MG63 (cell line): ENCODE results near the gene HAPLN3. TPM values are rescaled to one million over a fixed set of nuclear protein-coding genes. Genes with fewer than 3 reads are reported as not detected.

ENCODE experiments used
- DNase-seq: peaks from one replicate; pipeline ENCODE4 v3.0.0-alpha.2; 2020
- H3K27me3 ChIP-seq: fragments of 250-450 bp; sonication (Bioruptor Pico); 2 replicates; pipeline ENCODE4 v1.5.1; 2020; ENCODE audit warnings: mild to moderate bottlenecking, moderate library complexity
- H3K36me3 ChIP-seq: fragments of 250-450 bp; sonication (Bioruptor Pico); 2 replicates; pipeline ENCODE4 v1.5.1; 2020; ENCODE audit warnings: mild to moderate bottlenecking, moderate library complexity
- H3K4me3 ChIP-seq: fragments of 250-450 bp; sonication (Bioruptor Pico); 2 replicates; pipeline ENCODE4 v1.5.1; 2020; ENCODE audit warnings: mild to moderate bottlenecking, moderate library complexity
- H3K9me3 ChIP-seq: fragments of 250-450 bp; sonication (Bioruptor Pico); 2 replicates; pipeline ENCODE4 v1.5.1; 2020; ENCODE audit warnings: mild to moderate bottlenecking, moderate library complexity
- total RNA-seq: library from RNA; depleted of rRNA; stranded (reverse); fragments of >200 nt; shearing (Covaris generic); gene quantifications from 2 replicates; pipeline ENCODE4 v1.2.3, GENCODE V29; 2014; ENCODE audit warnings: low replicate concordance

HAPLN3 gene
- total RNA-seq, 1 experiment from 2014 or later: 1.7 TPM

DNA sequence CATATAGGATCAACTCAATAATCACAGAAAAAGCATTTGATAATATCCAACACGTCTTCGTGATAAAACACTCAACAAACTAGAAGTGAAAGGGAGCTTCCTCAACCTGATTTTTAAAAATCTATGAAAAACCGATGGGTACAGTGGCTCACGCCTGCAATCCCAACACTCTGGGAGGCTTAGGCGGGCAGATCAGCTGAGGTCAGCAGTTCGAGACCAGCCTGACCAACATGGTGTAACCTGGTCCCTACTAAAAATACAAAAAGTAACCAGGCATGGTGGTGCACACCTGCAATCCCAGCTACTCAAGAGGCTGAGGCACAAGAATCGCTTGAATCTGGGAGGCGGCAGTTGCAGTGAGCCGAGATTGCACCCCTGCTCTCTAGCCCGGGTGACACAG, 20.0 kb upstream of the HAPLN3 start:
- Histone ChIP-seq H3K4me3 (no peak overlapping the region), H3K27me3 (no peaks in the 10 kb centered on the region), H3K9me3 (no peaks in the 10 kb centered on the region), H3K36me3 (no peaks in the 10 kb centered on the region)
- DNase-seq: no peak

DNA sequence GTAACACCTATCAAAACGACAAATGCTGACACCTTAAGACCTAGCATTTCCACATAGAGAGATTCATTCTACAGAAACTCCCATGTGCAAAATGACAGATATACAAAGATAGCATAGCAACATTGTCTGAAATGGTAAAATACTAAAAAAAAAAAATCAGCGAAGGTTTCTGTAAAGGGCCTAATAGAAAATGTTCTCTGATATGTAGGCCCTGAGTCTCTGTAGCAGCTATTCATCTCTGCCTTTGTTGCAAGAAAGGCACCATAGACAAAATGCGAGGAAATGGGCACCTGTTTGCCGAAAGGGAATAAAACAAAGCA, 18.5 kb upstream of the HAPLN3 start:
- DNase-seq: no peak
- Histone ChIP-seq H3K27me3 (no peaks in the 10 kb centered on the region), H3K4me3 (peak overlapping the region; percentile 62), H3K36me3 (peaks cover 6% of the 10 kb centered on the region), H3K9me3 (no peaks in the 10 kb centered on the region)

DNA sequence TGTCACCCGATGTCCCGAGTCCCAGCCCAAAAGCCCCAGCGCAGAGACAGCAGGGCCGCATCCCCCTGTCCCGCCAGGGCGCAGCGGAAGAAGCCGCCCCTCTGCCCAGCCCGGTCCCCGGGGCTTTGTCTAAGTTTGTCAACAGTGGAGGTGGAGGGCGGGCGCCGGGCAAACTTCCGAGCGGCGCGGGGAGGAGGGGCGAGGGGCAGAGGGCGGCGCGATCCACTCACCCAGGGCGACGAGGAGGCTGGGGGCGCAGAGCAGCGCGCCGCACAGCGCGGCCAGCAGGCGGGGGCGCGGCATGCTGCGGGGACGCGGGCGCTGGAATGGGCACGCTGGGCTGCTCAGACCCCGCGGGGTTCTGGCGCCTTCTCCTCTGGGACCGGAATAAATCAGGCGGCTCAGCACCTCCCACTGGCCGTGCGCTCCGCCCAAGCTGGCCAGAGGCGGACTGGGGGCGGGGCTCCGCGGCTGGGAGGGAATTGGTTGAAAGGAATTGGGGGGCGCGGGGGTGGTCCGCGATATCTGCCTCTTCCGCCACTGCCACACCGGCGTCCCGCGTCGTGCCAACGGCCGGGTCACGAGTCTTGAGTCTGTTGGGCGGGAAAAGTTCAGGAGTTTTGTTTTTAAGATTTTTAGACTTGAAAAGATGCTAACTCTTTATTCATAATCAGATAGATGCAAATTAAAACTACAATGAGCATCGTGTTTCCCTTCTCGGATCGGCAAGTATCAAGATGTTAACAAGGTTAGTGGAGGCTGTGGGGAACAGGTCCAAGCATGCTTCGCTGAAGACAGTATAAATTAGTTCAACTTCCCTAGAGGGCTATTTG, 17.9 kb upstream of the HAPLN3 start, which contains the start of gene MFGE8:
TSS of gene MFGE8 (minus strand) at position 363 of the 833 bp plus-strand sequence. CDS start at position 303, 60 bp downstream.
- H3K27me3 ChIP-seq: no peaks in the 10 kb centered on the region
- peak within 1 kb of the TSS; percentile 62 for H3K4me3 ChIP-seq
- H3K9me3 ChIP-seq: no peaks in the 10 kb centered on the region
- peaks cover 6% of the 10 kb centered on the region for H3K36me3 ChIP-seq
- DNase-seq: peak; percentile 86

DNA sequence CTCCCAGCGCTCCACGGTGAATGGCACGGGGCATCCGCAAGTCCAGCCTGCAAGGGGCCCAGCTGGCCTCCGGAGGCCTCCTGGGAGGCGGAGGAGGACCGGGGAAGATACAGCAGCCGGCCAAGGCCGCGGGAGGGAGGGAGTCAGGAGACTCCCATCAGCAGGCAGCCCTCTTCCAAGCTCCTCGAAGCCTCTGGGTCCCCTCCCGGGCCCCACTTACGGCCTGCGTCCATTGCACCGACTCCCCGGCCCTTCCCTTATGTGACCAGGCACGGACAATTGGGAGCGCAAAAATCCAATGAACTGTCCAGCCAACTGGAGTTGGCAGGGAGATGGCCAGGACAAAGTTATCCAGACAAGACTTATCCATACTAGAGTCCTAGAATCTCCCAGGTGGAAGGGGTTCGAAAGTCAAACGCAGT, 17.2 kb upstream of the HAPLN3 start:
- no peak for DNase-seq

GRCh38 chr15:88911766-88912118, 16.4 kb upstream of the HAPLN3 start:
- H3K36me3 ChIP-seq: peaks cover 6% of the 10 kb centered on the region
- no peaks in the 10 kb centered on the region for H3K27me3 ChIP-seq
- DNase-seq: peak; percentile 66
- H3K9me3 ChIP-seq: no peaks in the 10 kb centered on the region
- H3K4me3 ChIP-seq: no peak overlapping the region

More for the DNA sequence above, 17.2 kb upstream of the HAPLN3 start:
- no peaks in the 10 kb centered on the region for H3K27me3 ChIP-seq
- H3K9me3 ChIP-seq: no peaks in the 10 kb centered on the region
- H3K4me3 ChIP-seq: peak overlapping the region; percentile 62
- H3K36me3 ChIP-seq: peaks cover 6% of the 10 kb centered on the region

- no peaks in the 10 kb centered on the region for H3K9me3 ChIP-seq
- DNase-seq: no peak
- H3K4me3 ChIP-seq: no peak overlapping the region
- H3K36me3 ChIP-seq: peaks cover 6% of the 10 kb centered on the region
- no peaks in the 10 kb centered on the region for H3K27me3 ChIP-seq
These were observed 14.8 kb upstream of the HAPLN3 start for GRCh38 chr15:88909956-88910831.

- H3K36me3 ChIP-seq: peaks cover 6% of the 10 kb centered on the region
- no peak overlapping the region for H3K4me3 ChIP-seq
- DNase-seq: no peak
- H3K9me3 ChIP-seq: no peaks in the 10 kb centered on the region
- H3K27me3 ChIP-seq: no peaks in the 10 kb centered on the region
These were observed 13.6 kb upstream of the HAPLN3 start for GRCh38 chr15:88908697-88909621.

GRCh38 chr15:88908123-88908522, 12.8 kb upstream of the HAPLN3 start:
- Histone ChIP-seq H3K27me3 (no peaks in the 10 kb centered on the region), H3K36me3 (peaks cover 6% of the 10 kb centered on the region), H3K4me3 (no peak overlapping the region), H3K9me3 (no peaks in the 10 kb centered on the region)
- DNase-seq: no peak

- no peak overlapping the region for H3K4me3 ChIP-seq
- H3K9me3 ChIP-seq: no peaks in the 10 kb centered on the region
- peaks cover 6% of the 10 kb centered on the region for H3K36me3 ChIP-seq
- no peaks in the 10 kb centered on the region for H3K27me3 ChIP-seq
- DNase-seq: no peak
These were observed 11.8 kb upstream of the HAPLN3 start for GRCh38 chr15:88907111-88907510.

DNA sequence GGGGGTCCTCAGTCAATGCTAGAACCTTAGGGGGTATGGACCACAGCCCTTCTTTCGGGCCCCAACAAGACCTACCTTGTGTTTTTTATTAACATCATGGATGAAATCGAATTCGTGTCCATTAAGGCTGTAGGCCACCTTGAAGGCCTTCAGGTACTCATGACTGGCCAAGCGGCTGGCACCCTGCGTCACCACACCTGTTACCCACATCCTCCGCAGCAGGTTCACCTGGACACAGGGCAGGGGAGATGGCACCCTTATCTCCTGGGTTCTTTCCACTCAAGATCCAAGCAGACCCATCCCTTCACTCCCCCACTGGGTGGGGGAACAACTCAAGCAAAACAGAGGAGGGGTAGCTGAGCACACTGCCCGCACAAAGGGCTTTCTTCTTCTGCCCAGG, 11.2 kb upstream of the HAPLN3 start:
- peaks cover 6% of the 10 kb centered on the region for H3K36me3 ChIP-seq
- no peak overlapping the region for H3K4me3 ChIP-seq
- H3K9me3 ChIP-seq: no peaks in the 10 kb centered on the region
- DNase-seq: no peak
- no peaks in the 10 kb centered on the region for H3K27me3 ChIP-seq

DNA sequence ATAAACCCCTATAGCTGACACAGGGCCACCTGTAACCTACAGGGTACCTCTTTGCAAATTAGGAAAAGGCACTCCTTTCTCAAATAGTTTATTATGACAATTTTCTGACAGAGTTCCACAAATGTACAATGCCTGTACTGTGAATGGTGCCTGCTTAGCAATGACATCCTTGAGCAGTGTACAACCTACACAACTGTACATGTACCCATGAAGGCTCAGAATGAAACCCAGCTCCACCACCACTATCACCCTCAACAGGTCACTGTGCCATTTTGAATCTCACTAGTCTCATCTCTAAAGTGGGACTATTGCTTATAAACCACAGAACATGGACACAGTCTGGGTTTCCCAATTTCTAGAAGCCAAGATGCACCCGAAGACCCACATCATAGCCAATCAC, 10.8 kb upstream of the HAPLN3 start:
- H3K36me3 ChIP-seq: peaks cover 6% of the 10 kb centered on the region
- H3K9me3 ChIP-seq: no peaks in the 10 kb centered on the region
- H3K4me3 ChIP-seq: no peak overlapping the region
- no peak for DNase-seq
- H3K27me3 ChIP-seq: no peaks in the 10 kb centered on the region

- Histone ChIP-seq H3K36me3 (peaks cover 6% of the 10 kb centered on the region), H3K4me3 (no peak overlapping the region), H3K9me3 (no peaks in the 10 kb centered on the region), H3K27me3 (no peaks in the 10 kb centered on the region)
- no peak for DNase-seq
These were observed 10.2 kb upstream of the HAPLN3 start for GRCh38 chr15:88905576-88905975.

- peaks cover 4% of the 10 kb centered on the region for H3K36me3 ChIP-seq
- no peak overlapping the region for H3K4me3 ChIP-seq
- no peaks in the 10 kb centered on the region for H3K27me3 ChIP-seq
- no peaks in the 10 kb centered on the region for H3K9me3 ChIP-seq
- DNase-seq: peak; percentile 55
These were observed 9.4 kb upstream of the HAPLN3 start for GRCh38 chr15:88904624-88905327.

DNA sequence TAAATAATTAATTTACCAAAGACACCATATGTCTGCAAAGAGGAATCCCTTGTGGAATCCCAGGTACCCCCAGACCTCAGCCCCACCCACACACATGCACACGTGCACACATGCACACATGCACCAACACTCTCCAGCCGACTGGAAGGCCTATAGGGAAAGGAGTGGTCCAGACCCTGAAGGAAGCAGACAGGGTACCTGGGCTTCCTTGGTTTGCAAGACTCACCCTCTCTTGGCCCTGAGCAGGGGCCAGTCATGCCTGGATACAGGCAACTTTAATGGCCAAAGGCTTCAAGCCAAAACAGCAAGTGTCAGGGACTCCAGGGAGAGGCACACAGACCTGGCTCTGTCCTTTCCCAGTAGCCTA, 8.9 kb upstream of the HAPLN3 start:
- no peaks in the 10 kb centered on the region for H3K36me3 ChIP-seq
- H3K9me3 ChIP-seq: no peaks in the 10 kb centered on the region
- no peak overlapping the region for H3K4me3 ChIP-seq
- no peak for DNase-seq
- H3K27me3 ChIP-seq: no peaks in the 10 kb centered on the region

DNA sequence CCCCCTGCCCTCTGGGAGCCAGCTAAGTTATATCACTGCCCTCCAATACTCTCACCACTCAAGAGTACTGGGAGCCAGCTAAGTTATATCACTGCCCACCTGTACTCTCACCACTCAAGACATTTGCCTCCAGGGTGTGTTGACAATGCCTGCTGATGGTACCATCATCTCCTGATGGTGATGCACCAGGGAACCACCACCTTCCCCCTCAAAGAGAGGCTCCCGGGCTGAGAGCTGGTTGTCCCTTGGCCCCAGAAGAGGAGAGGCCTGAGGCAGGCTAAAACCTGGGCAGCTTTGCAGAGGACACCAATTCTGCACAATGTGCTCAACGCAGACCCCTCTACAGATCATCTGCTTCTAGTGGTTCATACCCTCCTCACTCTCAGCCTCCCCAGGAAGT, 7.5 kb upstream of the HAPLN3 start:
- DNase-seq: no peak
- no peaks in the 10 kb centered on the region for H3K9me3 ChIP-seq
- no peaks in the 10 kb centered on the region for H3K36me3 ChIP-seq

GRCh38 chr15:88902221-88902835, 7.0 kb upstream of the HAPLN3 start:
- Histone ChIP-seq H3K9me3 (no peaks in the 10 kb centered on the region), H3K36me3 (no peaks in the 10 kb centered on the region), H3K27me3 (no peaks in the 10 kb centered on the region), H3K4me3 (no peak overlapping the region)
- no peak for DNase-seq

More for the DNA sequence above, 7.5 kb upstream of the HAPLN3 start:
- no peaks in the 10 kb centered on the region for H3K27me3 ChIP-seq
- no peak overlapping the region for H3K4me3 ChIP-seq
